Ovary (tissue), 3 donors: ENCODE data around the gene RXYLT1.

Experiments used
- EP300 ChIP-seq: sonication (generic); formaldehyde crosslinking; IDR thresholded peaks from one replicate; pipeline ENCODE4 v1.6.1; 2017; ENCODE audit warnings: antibody characterized with exemption
- POLR2A ChIP-seq: fragments of 450-650 bp; IDR thresholded peaks from one replicate; pipeline ENCODE4 v1.6.1; 2017; ENCODE audit warnings: antibody characterized with exemption, mild to moderate bottlenecking, moderate library complexity
- TF ChIP-seq, protein P1 (sequence below), 3 donors: fragments of 450-650 bp in 2 of 3; fragments of 200-600 bp in 1 of 3; IDR thresholded peaks; one replicate each; pipeline versions ENCODE4 v1.5.1 to v1.8.0; 2016 to 2022; ENCODE audit warnings: antibody characterized with exemption in 3 of 3, mild to moderate bottlenecking in 1 of 3
- donor health status: DM: no; HTN: no; CAD: no.

- TF ChIP-seq, protein P1, sequence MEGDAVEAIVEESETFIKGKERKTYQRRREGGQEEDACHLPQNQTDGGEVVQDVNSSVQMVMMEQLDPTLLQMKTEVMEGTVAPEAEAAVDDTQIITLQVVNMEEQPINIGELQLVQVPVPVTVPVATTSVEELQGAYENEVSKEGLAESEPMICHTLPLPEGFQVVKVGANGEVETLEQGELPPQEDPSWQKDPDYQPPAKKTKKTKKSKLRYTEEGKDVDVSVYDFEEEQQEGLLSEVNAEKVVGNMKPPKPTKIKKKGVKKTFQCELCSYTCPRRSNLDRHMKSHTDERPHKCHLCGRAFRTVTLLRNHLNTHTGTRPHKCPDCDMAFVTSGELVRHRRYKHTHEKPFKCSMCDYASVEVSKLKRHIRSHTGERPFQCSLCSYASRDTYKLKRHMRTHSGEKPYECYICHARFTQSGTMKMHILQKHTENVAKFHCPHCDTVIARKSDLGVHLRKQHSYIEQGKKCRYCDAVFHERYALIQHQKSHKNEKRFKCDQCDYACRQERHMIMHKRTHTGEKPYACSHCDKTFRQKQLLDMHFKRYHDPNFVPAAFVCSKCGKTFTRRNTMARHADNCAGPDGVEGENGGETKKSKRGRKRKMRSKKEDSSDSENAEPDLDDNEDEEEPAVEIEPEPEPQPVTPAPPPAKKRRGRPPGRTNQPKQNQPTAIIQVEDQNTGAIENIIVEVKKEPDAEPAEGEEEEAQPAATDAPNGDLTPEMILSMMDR (IDR thresholded peaks at IDR 0.05) = no peak
- TF ChIP-seq POLR2A (no peak), EP300 (no peak)
Observed at GRCh38 chr12:63811755-63812154, 32.0 kb downstream of the RXYLT1 start.
